HFF-Myc (cell line): ENCODE data around the gene TSPAN17.

ENCODE experiments used
- DNase-seq: peaks from one replicate; pipeline ENCODE4 v3.0.0-alpha.2; 2011; ENCODE audit warnings: low read depth; ENCODE audit errors: extremely low read depth
- H3K4me3 ChIP-seq: replicated peaks from 2 replicates; pipeline ENCODE4 v1.5.1; 2011; ENCODE audit warnings: low read depth, mild to moderate bottlenecking, control low read depth, low read length
- CTCF ChIP-seq: IDR thresholded peaks from 2 replicates; pipeline ENCODE4 v1.5.1; 2012; ENCODE audit warnings: mild to moderate bottlenecking, low read depth, low read length, control low read depth; ENCODE audit errors: missing control alignments

Gene TSPAN17

GRCh38 chr5:176614805-176615478 lies 32.3 kb upstream of the TSPAN17 start:
- no peak overlapping the region for H3K4me3 ChIP-seq
- no peak for TF ChIP-seq CTCF
- DNase-seq = no peak

DNA sequence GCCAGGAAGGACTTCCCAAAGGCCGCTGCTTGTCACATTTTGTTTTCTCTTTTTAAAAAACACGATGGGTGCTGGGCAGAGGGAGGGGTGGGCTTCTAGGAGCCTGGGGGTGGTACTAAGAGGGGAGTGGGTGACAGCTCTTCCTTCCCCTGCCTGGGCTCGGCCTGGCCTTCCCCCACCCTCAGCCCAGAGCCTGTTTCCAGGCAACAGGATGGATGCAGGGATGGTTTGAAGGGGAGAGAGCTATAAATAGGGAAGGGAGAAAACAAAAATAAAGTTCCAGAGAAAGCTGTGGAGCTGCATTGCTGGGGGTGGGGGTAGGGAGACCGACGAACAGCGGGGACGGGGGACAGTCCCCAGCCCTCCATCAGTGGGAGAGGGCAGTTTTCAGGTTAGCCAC lies 30.8 kb upstream of the TSPAN17 start:
- no peak for TF ChIP-seq CTCF
- no peak for DNase-seq
- no peak overlapping the region for H3K4me3 ChIP-seq

DNA sequence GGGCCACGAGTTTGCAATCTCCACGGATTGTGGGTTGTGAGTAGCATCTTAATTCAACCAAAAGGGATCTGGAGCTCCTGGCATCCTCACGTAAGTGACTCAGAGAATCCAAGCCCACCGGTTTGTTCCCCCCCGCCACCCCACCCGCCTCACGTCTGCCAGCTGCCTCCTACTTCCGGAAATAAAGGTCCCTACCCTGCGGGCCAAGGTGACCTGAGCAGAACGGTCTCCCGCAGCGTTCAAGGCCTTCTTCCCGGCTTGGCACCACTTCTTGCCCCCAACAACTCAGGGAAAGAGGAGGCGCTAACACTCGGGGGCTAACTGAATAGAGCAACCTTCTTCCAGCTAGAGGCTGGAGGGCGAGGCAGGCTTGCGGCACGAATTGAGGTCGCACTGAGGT lies 28.5 kb upstream of the TSPAN17 start:
- no peak for TF ChIP-seq CTCF
- no peak for DNase-seq
- no peak overlapping the region for H3K4me3 ChIP-seq

DNA sequence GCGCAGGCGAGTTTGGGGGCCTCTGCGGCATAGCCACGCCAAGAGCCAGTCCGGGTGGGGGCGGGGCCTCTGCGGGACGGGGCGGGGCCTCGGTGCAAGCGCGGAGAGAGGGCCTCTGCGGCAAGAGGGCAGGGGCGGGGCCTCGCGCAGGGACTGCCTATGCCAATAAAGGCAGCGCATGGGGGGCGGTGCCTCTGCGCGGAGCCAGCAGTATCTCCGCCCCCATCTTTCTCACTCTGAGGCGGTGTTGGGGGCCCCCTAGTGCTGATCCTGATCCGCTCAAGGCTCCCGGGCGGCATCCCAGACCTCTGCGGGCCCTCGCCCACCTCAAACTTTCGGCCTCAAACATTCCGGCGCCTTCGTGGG lies 28.1 kb upstream of the TSPAN17 start:
- peak; percentile 63 for TF ChIP-seq CTCF
- DNase-seq = peak; percentile 50
- H3K4me3 ChIP-seq = no peak overlapping the region

DNA sequence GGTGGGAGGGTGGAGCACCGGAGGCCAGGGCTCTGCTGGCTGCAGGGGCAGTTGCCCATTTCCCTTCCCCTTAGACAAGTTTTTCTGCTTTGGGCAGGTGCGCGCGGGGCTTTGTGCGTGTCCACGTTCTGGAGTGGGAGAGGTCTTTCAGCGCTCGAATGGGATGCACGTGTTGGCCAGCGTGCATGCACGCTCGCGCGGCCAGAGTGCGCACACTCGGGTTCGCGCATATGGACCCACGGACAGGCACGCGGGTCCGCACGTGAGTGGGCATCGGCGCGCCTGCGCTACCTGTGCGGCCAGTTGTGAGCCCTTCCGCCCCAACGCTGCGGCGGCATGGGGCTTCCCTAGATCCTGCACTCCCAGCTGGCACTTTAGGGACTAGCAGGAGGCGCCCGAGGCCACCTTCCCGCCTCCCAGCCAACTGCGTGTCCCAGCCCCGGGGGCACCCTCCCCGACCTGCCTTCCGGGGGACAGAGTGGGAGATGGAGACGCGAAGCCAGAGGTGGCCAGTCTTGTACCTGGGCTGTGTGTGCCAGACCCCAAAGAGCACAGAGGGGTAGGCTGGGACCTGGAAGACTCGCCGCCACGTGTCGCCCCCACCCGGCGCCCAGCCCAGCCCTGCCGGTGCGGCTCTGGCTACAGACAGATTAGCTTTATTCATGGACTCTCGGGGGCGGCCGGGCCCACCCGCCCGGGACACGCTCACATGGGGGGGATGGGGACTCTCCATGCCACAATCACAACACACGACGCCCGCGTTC lies 27.5 kb upstream of the TSPAN17 start:
- H3K4me3 ChIP-seq = no peak overlapping the region
- no peak for TF ChIP-seq CTCF
- no peak for DNase-seq

- H3K4me3 ChIP-seq = no peak overlapping the region
- no peak for TF ChIP-seq CTCF
- no peak for DNase-seq
Observed at GRCh38 chr5:176620333-176620981, 26.8 kb upstream of the TSPAN17 start.
